Nephron progenitor cell (in vitro differentiated cells): ENCODE measurements around the gene BICDL2.
A peak's percentile ranks its signal among the peaks of the same experiment; 100 is the strongest.

ENCODE experiments used
- DNase-seq: peaks from one replicate; pipeline ENCODE4 v3.0.0; 2021
- H3K27ac Mint-ChIP-seq: 2 replicates; pipeline ENCODE4 v1.8.0; 2021; ENCODE audit warnings: mild to moderate bottlenecking, moderate library complexity, mixed read lengths
- H3K27me3 Mint-ChIP-seq: 2 replicates; pipeline ENCODE4 v1.8.0; 2021; ENCODE audit warnings: mild to moderate bottlenecking, low read depth, mixed read lengths; ENCODE audit not compliant: poor library complexity
- H3K36me3 Mint-ChIP-seq: 2 replicates; pipeline ENCODE4 v1.8.0; 2021; ENCODE audit warnings: low read depth, mixed read lengths
- H3K4me1 Mint-ChIP-seq: 2 replicates; pipeline ENCODE4 v1.8.0; 2021; ENCODE audit warnings: mixed read lengths
- H3K4me3 Mint-ChIP-seq: 2 replicates; pipeline ENCODE4 v1.8.0; 2021; ENCODE audit warnings: mild to moderate bottlenecking, moderate library complexity, mixed read lengths
- H3K9me3 Mint-ChIP-seq: 2 replicates; pipeline ENCODE4 v1.8.0; 2021; ENCODE audit warnings: mild to moderate bottlenecking, moderate library complexity, mixed read lengths
- TF ChIP-seq, protein P1 (sequence below): fragments of 200-600 bp; sonication (generic); IDR thresholded peaks from 2 replicates; pipeline ENCODE4 v1.5.0; 2021; ENCODE audit warnings: antibody characterized with exemption

BICDL2 gene

DNA sequence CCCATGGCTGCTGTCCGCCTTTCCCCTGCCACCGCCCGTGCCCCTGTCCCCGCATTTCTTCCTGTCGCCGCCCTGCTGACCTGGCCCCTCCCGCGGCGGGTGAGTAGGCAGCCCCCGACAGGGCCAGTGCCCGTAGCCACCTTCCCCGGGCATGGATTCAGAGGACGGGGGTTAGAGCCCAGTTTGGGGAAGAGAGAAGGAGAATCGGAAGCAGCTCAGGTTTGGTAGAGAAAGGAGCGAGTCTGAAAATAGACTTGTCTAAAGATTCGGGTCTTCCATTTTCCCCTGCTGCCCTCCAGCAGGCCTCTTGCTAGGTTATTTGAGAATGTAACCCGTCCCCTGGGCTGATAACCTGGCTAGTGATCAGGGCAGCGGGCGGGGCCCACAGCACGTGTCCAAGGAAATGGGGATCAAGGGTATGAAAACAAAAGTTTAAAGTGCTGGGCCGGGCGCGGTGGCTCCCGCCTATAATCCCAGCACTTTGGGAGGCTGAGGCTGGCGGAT lies 31.9 kb downstream of the BICDL2 start:
- H3K27ac Mint-ChIP-seq: no peak overlapping the region
- DNase-seq: peak; percentile 35
- H3K9me3 Mint-ChIP-seq: no peaks in the 10 kb centered on the region
- H3K27me3 Mint-ChIP-seq: peaks cover 58% of the 10 kb centered on the region
- peaks cover 35% of the 10 kb centered on the region for H3K4me1 Mint-ChIP-seq
- H3K36me3 Mint-ChIP-seq: no peaks in the 10 kb centered on the region
- TF ChIP-seq, protein P1, sequence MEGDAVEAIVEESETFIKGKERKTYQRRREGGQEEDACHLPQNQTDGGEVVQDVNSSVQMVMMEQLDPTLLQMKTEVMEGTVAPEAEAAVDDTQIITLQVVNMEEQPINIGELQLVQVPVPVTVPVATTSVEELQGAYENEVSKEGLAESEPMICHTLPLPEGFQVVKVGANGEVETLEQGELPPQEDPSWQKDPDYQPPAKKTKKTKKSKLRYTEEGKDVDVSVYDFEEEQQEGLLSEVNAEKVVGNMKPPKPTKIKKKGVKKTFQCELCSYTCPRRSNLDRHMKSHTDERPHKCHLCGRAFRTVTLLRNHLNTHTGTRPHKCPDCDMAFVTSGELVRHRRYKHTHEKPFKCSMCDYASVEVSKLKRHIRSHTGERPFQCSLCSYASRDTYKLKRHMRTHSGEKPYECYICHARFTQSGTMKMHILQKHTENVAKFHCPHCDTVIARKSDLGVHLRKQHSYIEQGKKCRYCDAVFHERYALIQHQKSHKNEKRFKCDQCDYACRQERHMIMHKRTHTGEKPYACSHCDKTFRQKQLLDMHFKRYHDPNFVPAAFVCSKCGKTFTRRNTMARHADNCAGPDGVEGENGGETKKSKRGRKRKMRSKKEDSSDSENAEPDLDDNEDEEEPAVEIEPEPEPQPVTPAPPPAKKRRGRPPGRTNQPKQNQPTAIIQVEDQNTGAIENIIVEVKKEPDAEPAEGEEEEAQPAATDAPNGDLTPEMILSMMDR: no peak
- H3K4me3 Mint-ChIP-seq: peak overlapping the region; percentile 65

DNA sequence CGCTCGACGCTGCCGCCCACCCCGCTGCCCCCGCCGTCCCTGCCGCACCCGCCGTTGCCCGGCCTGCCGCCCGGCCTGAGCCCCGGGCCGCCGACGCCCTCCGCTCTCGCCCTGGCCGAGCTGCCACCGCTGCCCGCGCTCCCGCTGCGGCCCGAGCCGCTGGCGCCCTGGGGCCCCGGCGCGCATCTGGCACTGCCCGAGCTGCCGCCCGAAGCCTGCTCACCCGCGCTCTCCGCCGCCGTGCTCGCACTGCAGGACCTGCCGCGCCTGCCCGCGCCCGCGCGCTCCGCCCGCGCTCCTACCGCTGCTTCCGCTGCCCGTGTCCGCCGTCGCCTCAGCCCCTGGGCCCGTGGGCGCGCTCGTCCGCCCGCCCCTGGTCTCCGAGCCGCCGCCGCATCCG lies 32.4 kb downstream of the BICDL2 start:
- Mint-ChIP-seq H3K27me3 (peaks cover 60% of the 10 kb centered on the region), H3K4me3 (no peak overlapping the region), H3K36me3 (no peaks in the 10 kb centered on the region), H3K4me1 (peaks cover 30% of the 10 kb centered on the region), H3K9me3 (no peaks in the 10 kb centered on the region), H3K27ac (no peak overlapping the region)
- TF ChIP-seq, protein P1: no peak
- DNase-seq: peak; percentile 38

DNA sequence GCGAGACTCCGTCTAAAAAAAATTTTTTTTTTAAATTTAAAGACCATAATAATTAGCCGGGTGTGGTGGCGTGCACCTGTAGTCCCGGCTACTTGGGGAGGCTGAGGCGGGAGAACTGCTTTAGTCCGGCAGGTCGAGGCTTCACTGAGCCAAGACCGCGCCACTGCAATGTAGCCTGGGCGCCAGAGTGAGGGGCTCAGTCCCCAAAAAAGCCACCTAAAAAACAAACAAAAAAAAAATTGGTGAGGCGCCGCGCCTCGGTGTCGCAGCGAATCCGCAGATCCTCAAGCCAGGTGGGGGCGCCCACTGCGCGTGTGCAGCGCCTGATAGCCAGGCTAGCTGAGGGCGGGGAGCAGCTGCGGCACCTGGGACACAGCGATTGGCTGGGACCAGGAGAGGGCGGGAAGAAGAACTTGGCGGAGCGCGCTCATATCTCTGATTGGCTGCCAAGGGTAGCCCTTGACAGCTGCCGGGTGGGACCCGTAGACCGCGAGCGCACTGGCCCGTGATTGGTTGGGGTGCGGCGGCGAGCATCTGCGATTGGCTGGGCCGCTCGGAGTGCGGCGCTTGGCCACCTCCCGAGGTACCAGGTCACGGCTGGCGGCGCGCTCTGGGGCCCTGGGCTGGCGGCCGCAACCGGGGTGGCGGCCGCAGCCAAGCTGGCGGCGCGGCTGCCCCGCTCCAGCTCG lies 33.0 kb downstream of the BICDL2 start:
- Mint-ChIP-seq H3K27ac (no peak overlapping the region), H3K27me3 (peaks cover 65% of the 10 kb centered on the region), H3K4me1 (peaks cover 24% of the 10 kb centered on the region), H3K4me3 (peak overlapping the region; percentile 64), H3K36me3 (no peaks in the 10 kb centered on the region), H3K9me3 (no peaks in the 10 kb centered on the region)
- TF ChIP-seq, protein P1: no peak
- DNase-seq: peak; percentile 96

DNA sequence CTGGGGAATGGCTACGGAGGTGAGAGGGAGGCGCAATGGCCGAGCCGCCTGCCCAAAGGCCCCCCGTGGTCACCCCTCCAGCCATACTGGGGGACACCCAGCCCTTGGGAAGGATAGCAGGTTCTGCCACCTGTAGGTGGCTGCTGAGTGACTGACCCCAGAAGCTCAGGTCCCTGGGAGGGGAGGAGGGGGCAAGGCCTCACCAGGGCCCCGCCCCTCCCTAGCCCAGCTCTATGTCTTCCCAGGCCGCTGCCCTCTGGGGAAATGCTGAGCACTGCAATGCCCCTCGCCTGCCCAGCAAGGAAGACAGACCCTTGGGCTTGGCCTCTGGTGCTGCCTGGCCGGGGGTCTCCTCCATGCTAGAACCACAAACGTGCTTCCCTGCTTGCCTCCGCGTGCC lies 35.4 kb downstream of the BICDL2 start:
- Mint-ChIP-seq H3K27ac (no peak overlapping the region), H3K27me3 (peaks cover 51% of the 10 kb centered on the region), H3K9me3 (no peaks in the 10 kb centered on the region), H3K4me1 (peaks cover under 1% of the 10 kb centered on the region), H3K36me3 (no peaks in the 10 kb centered on the region), H3K4me3 (no peak overlapping the region)
- TF ChIP-seq, protein P1: no peak
- no peak for DNase-seq

DNA sequence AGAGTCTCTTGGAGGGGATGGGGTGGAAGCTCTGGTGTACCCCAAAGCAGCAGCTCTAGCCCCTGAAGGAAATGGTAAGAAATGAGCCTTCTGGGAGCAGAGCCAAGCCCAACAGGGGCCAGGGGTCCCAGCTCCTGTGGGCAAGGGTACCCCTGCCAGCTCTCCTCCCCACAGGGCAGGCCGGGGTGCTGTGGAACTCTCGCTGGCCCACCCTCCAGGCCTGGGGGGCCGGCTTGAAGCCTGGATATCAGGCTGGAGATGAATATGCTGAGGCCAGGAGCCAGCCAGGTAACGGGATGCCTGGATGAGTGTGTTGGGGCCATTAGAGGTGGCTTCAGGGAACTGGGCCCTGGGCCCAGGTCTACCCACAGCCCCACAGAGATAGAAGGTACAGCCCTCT lies 36.2 kb downstream of the BICDL2 start:
- Mint-ChIP-seq H3K27ac (no peak overlapping the region), H3K9me3 (no peaks in the 10 kb centered on the region), H3K4me1 (no peaks in the 10 kb centered on the region), H3K36me3 (no peaks in the 10 kb centered on the region), H3K27me3 (peaks cover 43% of the 10 kb centered on the region), H3K4me3 (no peak overlapping the region)
- DNase-seq: no peak
- TF ChIP-seq, protein P1: no peak

DNA sequence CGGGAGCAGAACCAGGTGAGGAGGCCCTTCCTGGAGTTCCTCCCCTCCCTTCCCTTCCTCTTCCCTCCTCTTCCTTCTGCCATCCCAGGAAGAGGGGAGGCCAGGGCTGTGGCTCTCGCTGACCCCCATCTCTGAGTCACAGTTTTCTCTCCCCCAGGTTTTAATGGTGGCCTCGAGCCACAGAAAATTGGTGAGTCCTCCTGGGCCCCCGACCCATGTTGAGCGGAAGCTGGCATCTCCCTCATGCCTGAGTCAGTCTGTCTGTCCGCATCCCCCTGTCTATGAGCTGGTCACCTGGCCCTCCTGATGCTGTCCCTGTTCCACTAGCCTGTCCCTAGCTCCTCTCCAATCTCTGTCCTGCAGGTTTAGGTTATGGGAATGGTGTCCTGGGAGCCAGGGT lies 36.8 kb downstream of the BICDL2 start:
- no peaks in the 10 kb centered on the region for H3K4me1 Mint-ChIP-seq
- H3K36me3 Mint-ChIP-seq: no peaks in the 10 kb centered on the region
- TF ChIP-seq, protein P1: no peak
- peaks cover 37% of the 10 kb centered on the region for H3K27me3 Mint-ChIP-seq
- DNase-seq: no peak
- H3K27ac Mint-ChIP-seq: no peak overlapping the region
- H3K4me3 Mint-ChIP-seq: no peak overlapping the region
- no peaks in the 10 kb centered on the region for H3K9me3 Mint-ChIP-seq
